Measurements from ENCODE around the gene BCKDHB.

BCKDHB gene

DNA sequence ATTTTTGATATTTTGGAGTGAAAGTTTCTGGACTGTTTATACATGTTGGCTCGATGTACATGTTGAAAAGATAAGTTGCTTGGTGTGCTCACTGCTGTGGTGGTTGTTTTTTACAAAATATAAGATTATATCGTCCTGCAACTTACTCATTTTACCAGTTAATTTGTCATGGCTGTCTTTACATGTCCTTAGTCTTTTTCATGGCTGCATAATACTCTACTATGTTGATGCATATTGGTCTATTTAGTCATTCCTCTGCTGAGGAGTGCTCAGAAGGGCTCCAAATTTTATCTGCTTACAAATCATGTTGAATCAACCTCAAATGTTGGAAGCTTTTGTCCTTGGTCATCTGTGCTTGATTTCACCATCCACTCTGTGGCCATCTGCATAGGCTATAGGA is 164.6 kb downstream of the BCKDHB start:
- no peak for DNase-seq

DNA sequence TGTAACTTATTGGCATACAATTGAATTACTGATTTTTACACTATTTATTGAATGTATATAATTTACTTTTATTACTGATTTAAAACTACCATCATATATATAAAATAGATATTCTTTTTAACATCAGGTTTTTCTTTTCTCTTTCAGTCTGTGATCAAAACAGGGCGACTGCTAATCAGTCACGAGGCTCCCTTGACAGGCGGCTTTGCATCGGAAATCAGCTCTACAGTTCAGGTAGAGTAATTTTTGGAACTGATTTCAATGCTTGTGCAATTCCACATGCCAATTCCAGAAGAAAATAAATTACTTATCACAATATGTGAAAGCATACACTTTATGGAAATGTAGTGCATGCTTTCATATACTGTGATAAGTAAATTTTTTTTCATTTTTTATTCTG is 166.5 kb downstream of the BCKDHB start:
- no peak for DNase-seq

DNA sequence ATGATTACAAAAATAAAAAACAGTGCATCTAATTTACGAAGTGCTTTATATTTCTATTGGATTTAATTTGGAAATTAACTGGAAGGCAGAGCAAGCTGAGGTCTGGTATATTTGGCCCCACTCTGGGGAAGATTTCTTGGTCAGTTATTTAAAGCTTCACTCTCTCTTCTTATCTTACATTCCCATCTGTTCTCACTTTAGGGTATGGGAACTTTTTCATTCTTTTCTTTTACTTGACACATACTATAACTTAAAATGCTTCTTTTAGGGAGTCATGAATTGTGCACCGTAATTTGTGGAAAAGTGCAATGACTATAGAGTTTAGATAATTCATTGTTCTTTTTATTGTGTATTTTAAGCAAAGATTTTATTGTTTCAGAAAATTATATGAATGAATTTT is 170.4 kb downstream of the BCKDHB start:
- DNase-seq = no peak

- no peak for DNase-seq
Measured at GRCh38 chr6:80277501-80277900, 171.0 kb downstream of the BCKDHB start.

DNA sequence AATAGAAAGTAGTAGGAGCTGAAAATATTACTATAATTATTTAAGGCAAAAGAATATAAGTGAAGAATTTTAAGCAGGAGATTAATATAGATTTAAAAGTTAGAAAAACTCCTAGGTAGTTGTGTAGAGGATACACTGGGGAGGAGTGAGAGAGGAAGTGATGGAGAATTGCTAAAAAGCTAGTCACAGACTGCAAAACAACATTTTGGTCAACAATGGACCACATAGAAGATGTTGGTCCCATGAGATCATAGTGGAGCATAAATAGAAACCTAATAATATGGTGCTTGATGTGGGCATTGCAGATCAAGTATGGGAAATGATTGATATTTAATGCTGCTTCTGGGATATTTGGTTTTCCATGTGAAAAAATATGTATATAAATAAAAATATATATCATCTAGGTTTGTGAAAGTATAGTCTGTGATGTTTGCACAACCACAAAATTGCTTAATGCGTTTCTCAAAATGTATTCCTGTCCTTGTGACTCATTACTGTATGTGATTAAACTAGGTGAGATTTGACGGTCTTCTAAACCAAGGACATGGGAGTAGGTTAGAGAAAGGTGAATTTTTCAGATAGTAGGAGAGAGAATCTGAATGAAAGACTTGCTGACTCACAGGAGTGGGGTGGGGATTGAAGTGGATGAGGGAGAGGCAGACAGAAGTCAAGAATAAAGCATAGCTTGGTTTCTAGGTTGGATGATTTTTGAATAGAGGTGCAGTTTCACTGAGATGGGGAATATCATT is 174.0 kb downstream of the BCKDHB start:
- DNase-seq = no peak

DNA sequence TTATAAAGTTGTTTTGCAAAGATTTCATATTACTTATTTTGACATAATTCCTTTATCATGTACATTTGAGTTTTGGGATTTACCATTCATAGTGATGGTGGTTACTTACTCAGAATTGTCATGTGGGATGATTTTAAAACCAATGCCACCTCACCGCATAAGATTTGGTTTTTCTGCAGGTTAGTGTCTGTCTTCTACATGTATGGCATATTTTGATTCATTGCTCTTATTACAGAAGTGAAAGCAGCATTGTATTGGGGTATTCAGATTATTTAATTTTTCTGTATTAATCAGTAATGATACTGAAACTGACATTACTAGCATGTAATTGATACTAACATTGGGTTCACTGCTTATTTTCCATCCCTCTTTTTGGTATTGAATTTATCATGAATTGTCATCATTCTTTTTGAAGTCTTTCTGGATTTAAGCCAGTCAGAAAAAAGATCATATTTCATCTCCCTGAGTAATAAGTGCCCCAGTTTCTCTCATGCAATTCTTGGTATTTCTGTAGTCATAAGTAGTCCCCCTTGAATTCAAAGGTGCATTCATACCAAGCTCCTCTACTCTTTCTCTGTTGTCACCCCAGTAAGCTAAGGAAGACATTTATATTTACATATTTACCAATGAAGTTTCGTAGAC is 176.6 kb downstream of the BCKDHB start:
- no peak for DNase-seq

- no peak for DNase-seq
Measured at GRCh38 chr6:80287112-80287511, 180.6 kb downstream of the BCKDHB start.

DNA sequence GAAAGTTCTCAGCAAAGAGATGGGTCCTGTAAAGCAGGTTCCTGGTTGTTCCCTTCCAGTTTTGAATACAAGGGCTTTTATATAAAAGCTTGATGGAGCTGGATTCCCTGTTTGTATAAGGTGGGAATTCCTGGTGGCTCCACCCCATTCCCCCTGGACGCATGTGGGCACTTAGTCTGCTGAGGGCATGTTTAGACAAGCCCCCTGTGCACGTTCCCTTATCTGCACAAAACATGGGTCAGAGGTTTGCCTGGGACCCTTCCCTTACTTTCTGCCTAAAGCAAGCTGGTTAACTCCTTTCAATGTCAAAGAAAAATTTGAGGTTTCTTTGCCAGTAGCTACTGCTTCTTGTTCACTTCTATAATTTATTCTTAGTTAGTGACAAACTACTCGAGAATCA is 181.1 kb downstream of the BCKDHB start:
- DNase-seq = no peak

- DNase-seq = no peak
Measured at GRCh38 chr6:80289727-80290126, 183.3 kb downstream of the BCKDHB start.

DNA sequence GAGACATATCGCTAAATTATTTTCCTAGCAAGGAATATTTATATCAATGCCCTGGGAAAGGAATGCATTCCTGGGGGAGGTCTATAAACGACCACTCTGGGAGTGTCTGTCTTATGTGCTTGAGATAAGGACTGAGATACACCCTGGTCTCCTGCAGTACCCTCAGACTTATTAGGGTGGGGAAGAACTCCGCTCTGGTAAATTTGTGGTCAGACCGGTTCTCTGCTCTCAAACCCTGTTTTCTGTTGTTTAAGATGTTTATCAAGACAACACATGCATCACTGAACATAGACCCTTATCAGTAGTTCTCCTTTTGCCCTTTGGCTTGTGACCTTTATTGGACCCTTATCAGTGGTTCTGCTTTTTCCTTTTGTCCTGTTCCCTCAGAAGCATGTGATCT is 188.1 kb downstream of the BCKDHB start:
- peak; percentile 1 for DNase-seq

DNA sequence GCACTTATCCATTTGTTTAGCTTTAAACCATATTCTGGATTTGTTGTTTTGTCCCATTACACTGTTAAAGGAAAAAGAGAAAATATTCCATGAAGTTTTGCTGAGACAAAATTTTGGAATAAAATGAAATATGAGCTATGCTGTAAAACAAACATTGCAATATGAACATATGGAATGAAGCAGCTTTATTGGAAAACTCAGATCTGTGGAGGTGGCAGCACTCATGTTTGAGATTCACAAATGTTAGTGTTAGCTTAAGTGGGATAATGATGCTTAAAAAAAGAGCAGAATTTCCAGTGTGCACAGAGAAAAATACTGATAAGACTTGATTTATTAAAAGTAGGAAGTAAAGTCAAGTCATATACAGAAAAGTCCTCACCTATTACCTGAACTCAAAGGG is 196.2 kb downstream of the BCKDHB start:
- no peak for DNase-seq

GRCh38 chr6:80304014-80304413 is 197.5 kb downstream of the BCKDHB start:
- DNase-seq = no peak

- DNase-seq = no peak
Measured at GRCh38 chr6:80314531-80314930, 208.1 kb downstream of the BCKDHB start.

DNA sequence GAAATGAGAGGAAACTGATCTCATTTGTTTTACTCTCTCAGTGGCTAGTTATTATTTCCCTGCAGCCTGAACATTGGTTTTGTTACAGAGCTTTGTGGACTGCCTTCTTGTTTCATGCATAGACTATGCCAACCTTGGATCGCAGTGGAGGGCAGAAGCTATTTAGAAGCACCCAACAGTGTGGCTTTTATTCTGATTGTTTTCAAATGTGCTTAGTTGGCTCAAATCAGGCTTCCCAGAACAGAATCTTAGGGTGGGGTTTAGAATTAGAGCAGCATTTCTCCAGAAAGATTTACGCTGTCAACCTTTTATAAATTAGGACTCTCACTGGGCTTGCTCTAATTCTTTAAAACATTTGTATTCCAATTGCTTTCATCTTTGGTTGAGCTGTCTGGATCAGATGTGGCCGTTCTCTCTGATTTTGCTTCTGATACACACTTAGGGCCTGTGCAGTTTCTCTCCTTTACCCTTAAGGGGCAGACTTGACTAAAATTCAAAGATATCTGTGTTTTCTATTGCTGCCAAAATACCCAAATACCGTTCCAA is 210.3 kb downstream of the BCKDHB start:
- DNase-seq = no peak

- no peak for DNase-seq
Measured at GRCh38 chr6:80319196-80319595, 212.7 kb downstream of the BCKDHB start.

DNA sequence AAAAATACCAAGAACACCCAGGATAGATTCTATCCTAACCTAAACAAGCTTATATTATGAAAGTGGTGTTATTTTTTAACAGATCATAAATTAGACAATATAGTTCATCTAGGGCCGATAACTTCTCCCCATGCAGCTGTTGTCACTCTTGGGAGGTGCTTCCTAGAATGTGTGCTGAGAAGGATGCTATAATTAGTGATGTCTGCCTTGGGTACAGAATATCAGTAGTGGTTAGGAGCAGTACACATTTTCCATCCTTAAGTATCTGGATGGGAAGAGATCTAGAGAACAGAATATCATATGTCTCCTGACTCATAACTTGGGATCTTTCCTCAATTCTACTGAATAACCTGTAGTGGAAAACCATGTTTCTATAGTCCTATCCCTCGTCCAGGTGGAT is 214.5 kb downstream of the BCKDHB start:
- no peak for DNase-seq

- no peak for DNase-seq
Measured at GRCh38 chr6:80325742-80326141, 219.3 kb downstream of the BCKDHB start.

DNA sequence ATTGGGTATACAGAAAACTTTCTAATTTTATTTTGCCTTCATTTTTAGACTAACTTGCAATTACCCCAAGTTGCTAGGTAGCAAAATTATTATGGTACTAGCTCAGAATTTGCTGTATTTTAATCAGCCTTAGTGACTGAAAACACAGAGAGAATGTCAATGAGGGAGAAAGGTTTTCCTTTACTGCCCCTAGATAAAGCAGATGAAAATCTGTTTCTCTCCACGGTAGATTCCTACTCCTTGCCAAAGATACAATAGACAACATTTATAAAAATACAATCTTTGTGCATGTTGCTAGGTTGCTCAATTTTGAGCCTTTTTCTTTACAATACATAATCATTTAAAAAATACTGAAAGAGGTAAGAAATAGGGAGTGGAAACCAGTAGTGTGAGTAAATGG is 222.2 kb downstream of the BCKDHB start:
- DNase-seq = no peak

DNA sequence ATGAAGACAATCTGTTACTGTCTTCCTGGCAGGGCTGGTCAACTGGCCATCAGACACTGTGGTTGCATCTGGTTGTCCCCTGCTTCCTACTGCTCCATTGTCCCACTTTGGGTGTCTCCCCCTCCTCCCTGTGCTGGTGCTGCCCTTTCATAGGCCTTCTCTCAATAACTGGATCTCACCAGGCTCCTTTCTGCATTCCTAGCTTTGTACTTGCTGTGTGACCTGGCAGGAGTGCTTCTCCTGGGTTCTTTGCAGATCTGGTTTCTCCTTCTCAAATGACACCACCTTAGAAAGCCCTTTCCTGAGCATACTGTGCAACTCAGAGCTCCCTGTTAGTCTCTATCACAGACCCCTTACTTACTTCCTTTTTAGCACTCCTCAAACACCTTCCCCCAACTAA is 223.0 kb downstream of the BCKDHB start:
- DNase-seq = no peak

- DNase-seq = no peak
Measured at GRCh38 chr6:80330961-80331360, 224.5 kb downstream of the BCKDHB start.

DNA sequence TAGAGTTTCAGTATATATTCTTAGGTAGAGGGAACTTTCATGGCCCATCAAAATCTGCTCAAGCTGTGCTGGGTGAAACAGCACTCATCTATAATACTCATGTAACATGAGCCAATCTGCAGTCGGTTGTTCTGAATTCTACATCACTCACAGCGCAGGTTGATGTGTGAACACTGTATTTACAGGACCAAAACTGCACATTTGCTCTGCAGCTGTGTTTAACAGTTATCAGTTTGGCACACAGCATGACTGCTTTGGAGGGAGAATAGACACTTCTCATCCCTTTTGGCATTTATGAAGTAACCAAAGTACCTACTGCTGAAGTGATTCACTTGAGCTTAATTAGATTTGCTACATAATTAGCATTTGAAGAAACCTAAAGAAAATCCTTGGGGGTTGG is 225.1 kb downstream of the BCKDHB start:
- peak; percentile 4 for DNase-seq

DNA sequence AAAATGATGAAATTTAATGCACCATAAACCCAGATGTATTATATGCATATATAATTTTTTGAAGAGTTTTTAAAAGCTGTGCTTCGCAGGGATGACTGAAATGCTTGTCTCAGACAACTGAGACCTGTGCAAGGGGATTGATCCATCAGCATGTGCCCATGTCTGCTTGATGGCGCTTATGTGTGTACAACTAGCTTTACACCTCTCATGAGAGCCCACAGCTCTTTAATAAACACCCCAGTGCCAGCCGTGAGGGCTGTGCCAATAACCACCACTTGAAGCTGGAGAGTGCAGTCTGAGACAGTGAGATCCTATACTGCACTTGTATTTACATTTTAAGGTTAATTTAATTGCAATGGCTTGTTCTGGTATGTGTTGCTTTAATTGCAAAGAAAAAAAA is 225.5 kb downstream of the BCKDHB start:
- peak; percentile 19 for DNase-seq

DNA sequence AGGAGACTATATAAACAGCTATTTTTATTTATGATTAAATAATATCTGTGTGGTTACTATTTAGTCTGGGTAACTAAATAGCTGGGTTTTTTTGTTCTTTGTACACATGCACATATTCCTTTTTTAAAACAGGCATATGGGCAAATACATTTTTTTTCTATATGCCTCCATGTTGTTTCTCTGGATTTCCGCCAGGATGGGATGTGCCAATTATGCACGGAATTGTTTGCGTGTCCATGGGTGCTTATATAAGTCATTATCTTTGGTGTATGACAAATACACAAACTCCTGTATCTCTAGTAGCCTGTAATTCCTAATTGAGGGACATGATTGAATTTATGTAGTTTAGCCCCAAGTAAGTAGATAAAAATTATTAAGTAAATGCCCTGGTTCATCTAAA is 226.9 kb downstream of the BCKDHB start:
- peak; percentile 5 for DNase-seq

- no peak for DNase-seq
Measured at GRCh38 chr6:80335121-80335531, 228.7 kb downstream of the BCKDHB start.

- no peak for DNase-seq
Measured at GRCh38 chr6:80336911-80337310, 230.4 kb downstream of the BCKDHB start.

All from DMS53 (cell line).